GM12874 (cell line): ENCODE results near the gene ATCAY.

Experiments used
- TF ChIP-seq, protein P1 (sequence below): IDR thresholded peaks from 2 replicates; pipeline ENCODE4 v1.5.1; 2011; ENCODE audit warnings: low read depth, mild to moderate bottlenecking, control low read depth, low read length, moderate library complexity; ENCODE audit not compliant: insufficient read depth

ATCAY gene

GRCh38 chr19:3868770-3869456 is 11.6 kb upstream of the ATCAY start, which contains the start of gene ZFR2:
Gene ZFR2, minus strand, starts transcription at chr19:3869038. Its CDS starts 21 bp downstream, at chr19:3869017.
- TF ChIP-seq, protein P1, sequence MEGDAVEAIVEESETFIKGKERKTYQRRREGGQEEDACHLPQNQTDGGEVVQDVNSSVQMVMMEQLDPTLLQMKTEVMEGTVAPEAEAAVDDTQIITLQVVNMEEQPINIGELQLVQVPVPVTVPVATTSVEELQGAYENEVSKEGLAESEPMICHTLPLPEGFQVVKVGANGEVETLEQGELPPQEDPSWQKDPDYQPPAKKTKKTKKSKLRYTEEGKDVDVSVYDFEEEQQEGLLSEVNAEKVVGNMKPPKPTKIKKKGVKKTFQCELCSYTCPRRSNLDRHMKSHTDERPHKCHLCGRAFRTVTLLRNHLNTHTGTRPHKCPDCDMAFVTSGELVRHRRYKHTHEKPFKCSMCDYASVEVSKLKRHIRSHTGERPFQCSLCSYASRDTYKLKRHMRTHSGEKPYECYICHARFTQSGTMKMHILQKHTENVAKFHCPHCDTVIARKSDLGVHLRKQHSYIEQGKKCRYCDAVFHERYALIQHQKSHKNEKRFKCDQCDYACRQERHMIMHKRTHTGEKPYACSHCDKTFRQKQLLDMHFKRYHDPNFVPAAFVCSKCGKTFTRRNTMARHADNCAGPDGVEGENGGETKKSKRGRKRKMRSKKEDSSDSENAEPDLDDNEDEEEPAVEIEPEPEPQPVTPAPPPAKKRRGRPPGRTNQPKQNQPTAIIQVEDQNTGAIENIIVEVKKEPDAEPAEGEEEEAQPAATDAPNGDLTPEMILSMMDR, result no peak

- TF ChIP-seq, protein P1, result no peak
These were observed 7.3 kb upstream of the ATCAY start for GRCh38 chr19:3873151-3873550.

GRCh38 chr19:3879656-3880055 is 829 bp upstream of the ATCAY start:
- TF ChIP-seq, protein P1, result 0 out of 2 replicates have a peak, but pooled peaks have one; percentile 31

DNA sequence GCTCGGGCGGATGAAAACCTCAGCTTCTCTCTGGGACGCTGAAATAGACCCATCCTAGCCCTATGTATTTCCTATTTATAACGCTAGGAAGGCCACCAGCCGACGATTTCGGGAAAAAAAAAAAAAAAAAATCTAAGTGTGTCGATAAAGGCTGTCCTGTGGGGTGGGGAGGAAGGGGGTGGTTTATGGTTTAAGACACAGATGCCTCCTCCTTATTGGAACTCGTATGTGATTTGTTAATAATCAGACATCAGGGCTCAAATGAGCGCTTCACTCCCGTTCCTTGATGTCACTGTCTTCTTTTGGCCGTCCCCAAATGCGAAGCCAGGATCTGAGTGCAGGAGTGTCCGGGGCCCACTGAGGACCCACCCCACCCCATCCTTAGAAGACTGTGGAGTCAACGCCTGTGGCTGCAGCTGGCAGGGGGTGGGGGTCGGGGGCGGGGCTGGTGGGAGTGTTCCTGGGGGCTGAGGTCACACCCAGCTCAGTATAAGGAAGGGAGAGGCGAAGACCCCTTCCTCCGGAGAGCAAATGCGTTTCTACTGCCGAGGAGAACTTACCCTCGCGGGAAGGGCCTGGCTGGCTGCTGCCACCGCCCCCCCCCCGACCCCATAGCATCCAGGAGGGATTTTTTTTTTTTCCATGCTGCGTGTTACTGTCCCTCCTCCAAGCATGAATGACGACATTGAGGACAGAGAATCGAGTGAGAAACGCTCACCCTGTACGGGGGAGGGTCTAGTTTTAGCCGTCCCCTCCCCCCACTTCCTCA is 971 bp downstream of the ATCAY start:
- TF ChIP-seq, protein P1, result no peak

DNA sequence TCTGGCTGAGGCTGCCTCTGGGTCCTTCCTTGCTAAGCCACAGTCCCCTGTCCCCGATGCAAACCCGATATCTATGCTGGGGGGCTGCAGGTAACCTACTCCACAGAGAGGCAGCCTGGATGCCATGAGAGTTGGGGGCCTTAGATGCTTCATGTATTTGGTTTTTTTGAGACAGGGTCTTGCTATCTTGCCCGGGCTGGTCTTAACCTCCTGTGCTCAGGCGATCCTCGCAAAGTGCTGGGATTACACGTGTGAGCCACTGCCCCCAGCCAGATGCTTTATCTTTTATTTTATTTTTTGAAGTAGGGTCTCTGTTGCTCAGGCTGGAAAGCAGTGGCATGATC is 1.5 kb downstream of the ATCAY start:
- TF ChIP-seq, protein P1, result no peak

- TF ChIP-seq, protein P1, result no peak
These were observed 10.1 kb downstream of the ATCAY start for GRCh38 chr19:3890591-3890990.

- TF ChIP-seq, protein P1, result no peak
These were observed 13.2 kb downstream of the ATCAY start for GRCh38 chr19:3893509-3894179.
